NCI-H1436 treated with DMSO at 0.1 percent for 48 hours (cell line): Measurements from ENCODE around the gene S100A11.
"Not testable (repeated sequence)": the region's sequence is repeated elsewhere in the genome, so short reads cannot be mapped to it uniquely, and the experiment has no call there.

Experiments
- DNase-seq: peaks from one replicate; lab custom pipeline; 2025; lab: John Stamatoyannopoulos, UW

The S100A11 gene

DNA sequence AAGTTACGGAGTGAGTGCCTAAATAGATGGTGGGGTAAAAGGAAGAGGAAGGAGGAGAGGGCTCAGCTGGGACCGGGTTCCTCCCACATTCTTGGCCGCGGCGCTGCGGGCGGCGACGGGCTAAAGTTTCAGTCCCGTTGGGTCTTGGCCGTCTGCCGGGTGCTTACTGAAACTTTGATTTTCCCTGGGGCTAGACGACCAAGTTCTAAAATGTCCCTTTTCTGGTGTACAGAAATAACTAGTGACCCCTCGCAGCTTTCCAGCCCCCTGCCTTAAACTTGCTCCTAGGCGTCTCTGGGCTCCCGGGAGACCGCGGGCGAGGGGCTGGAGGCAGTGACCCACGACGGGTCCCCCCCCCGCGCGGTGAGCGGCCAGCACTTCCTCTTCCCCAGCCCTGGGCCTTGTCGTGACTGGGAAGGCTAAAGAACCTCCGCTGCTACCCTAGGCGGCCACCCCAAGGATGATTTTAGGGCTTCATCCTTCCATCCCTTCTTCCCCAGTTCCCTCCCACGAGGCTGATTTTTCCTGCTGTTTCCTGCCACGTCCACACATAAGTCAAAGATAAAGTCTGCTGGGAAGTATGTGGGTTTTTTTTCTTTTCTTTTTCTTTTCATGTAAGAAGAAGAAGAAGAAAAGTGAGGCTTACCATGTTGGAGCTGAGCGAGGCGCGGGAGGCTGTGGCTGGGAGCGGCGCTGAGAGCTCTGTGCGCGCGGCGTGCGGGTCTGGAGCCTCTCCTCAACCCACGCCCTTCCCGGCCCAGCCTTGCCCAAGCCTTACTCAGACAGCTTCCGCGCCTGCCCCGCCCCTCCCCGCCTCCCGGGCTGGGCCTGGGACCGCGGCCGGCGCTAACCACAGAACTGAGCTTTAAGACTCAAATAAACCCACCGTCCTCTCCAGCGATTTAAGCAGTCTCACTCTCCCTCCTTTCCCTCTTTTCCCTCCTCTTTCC, at the start of gene S100A11:
S100A11 (minus strand) TSS at position 738 of the 950 bp plus-strand sequence; CDS start at position 649, 89 bp downstream.
- DNase-seq, result no peak

DNA sequence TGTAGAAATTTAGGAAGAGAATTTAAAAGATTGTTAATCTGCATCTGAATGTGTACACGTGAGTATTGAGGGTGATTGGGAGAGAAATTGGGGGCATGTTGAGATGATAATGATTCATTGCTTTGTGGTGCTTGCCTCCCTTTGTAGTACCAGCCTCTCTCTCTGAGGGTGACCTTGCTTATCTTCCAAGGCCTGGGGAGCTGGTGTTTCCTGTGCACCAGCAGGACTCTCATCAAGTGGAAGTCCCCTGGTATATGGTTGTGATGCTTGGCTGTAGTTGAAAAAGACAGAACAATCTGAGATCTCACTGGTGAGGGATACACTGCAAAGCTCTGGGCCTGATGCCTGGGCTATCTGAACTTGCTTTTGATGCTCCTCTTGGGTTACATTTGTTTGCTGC, 48.0 kb upstream of the S100A11 start:
- no peak for DNase-seq

DNA sequence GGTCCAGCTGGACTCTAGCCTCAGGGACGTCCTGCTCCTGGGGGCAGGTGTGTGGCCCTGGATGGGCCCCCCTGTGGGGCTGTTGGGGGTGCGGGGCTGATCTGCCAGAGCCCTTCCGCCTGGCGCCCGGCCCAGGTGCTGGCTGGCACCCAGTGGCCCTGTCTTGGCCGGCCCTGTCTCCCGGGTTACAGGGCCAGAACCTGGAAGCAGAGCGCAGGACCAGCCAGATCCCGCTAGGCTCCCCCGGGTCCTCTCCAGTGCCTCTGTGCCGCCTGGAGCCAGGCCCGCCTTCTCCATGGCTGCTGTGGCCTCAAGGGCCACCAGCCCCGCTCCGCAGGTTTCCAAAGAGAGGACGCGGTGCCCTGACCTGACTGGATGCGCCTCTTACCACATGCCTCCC, 44.2 kb upstream of the S100A11 start:
- DNase-seq, result not testable (repeated sequence)

DNA sequence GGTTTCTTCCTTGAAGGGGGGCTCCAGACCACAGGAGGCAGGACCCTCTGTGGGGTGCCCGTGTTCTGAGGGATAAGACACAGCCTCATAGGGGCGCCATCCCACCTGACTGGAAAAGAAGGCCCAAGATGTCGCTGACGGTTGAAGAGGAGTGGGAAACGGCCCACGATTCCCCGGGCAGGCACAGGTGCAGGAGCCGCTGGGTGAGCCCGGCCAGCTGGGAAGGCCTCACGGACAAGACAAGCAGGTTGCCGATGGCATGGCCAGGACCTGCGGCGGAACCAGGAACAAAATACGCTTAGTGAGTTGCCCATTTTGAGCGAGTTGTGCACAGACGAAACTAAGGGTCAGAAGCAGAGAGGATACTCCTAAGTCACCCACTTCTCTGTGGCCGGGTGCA, 43.7 kb upstream of the S100A11 start:
- not testable (repeated sequence) for DNase-seq

DNA sequence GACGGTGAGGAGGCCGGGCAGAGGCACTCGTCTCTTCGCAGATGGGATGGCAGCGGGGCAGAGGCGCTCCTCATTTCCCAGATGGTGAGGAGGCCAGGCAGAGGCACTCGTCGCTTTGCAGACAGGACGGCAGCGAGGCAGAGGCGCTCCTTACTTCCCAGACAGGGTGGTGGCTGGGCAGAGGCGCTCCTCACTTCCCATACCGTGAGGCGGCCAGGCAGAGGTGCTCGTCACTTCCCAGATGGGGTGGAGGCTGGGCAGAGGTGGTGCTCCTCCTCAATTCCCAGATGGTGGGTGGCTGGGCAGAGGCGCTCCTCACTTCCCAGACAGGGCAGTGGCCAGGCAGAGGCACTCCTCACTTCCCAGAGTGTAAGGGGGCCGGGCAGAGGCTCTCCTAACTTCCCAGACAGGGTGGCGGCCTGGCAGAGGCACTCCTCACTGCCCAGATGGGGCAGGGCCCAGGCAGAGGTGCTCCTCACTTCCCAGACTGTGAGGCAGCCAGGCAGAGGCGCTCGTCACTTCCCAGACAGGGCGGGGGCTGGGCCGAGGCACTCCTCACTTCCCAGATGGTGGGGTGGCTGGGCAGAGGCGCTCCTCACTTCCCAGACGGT, 42.1 kb upstream of the S100A11 start:
- no peak for DNase-seq

DNA sequence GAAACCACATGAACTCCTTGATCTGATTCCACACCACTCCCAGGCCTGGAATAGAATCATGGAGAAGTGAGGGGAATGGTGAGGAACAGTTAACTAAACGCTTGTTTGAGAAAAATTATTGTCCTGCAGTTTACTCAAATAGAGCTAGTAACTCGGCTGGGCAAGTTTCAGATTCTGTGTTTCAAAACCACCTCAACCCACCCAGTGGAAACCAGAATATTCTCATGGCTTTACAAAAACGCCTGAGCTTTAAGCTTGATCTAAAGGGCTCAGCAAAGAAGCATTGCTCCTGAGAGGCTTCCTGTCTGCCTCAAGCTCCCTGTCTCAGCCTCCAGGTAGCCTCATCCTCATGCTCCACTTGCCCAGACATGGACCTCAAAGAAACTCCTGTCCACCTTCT, 35.5 kb upstream of the S100A11 start:
- DNase-seq, result no peak

DNA sequence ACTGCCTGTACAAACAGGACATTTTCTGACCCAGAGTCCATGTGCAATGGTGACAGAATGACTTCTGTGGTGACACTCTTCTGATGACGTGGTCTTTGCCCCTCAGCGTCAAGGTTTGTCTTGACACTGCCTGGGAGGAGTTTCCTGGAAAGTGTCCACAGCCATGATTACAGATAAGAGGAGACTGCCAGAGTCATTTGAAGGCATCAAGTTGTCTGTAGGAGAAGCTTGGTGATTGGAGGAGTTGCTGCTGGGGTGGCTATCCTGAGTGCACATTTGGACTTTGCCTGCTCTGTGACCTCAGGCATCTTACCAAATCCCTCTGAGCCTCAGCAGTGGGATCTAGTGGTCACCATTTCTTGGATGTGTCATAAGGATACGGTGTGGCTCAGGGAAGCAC, 34.3 kb upstream of the S100A11 start:
- no peak for DNase-seq

DNA sequence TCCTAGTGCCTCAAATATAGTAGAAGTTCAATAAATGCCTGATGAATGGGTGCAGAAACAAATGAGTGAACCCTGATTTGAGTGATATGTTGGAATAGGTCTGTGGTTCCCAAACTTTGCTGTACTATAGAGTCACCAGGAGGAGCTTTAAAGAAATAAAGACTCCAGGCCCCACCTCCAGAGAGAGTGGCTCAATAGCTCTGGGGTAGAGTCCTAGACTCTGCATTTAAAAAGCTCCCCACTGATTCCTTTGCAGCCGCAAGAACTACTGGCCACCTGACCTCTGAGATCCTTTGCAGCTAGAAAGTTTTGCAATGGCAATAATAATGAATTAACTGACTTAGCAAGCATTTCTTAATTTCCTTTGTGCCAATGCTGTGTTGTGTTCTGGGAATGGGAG, 31.1 kb upstream of the S100A11 start:
- DNase-seq, result no peak

DNA sequence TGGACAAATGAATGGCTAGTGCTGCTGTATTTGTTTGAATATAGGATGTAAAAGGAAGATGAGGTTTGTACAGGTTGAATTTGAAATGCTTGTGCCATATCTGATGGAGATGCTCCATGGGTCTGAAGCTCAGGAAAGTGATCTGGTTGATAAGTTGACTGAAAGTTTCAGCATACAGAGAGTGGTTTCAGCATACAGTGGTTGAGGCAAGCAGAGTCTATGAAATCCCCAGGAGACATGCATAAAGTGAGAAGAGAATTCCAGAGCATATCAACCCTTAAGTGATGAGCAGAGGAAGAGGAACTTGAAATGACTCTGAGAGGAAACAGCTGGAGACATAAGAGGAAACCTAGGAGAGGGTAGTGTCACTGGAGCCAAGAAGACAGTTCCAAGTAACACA, 30.3 kb upstream of the S100A11 start:
- no peak for DNase-seq

DNA sequence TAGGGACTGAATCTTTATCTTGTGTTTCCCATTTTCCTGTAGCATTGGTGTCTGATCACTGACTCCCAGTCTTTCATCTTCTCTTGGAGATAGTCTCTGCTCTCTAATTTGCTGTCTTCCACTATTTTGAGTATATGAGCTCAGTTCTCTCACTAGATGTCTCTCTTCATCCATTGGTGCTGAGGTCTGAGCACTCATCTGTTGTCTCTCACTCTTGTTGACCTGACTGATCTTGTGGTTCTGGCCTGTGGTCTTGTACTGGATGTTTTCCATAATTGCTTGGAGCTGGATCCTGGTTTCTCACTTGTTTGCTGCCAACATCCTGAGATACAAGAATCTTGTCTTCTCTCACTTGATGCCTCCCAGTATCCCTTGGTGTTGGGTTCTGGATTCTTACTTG, 25.1 kb upstream of the S100A11 start:
- no peak for DNase-seq

DNA sequence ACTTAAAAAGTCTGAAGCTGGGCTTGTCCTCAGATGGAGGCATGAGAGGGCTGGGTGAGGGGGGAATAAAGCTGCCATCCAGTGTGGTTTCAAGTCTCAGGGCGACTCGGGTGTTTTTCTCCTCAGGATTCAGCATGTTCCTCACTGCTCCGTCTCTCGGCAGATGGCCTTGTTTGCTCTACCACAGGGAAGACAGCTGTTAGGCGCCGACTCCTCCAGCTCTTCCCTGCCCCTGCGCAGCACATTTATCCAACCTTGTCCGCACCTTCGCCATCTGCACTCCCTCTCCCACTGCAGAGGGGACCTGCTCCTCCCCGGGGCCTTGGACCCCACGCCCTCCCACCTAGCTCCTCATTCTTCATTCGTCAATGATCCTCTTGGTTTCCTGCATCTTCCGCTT, 16.6 kb upstream of the S100A11 start:
- DNase-seq, result no peak

DNA sequence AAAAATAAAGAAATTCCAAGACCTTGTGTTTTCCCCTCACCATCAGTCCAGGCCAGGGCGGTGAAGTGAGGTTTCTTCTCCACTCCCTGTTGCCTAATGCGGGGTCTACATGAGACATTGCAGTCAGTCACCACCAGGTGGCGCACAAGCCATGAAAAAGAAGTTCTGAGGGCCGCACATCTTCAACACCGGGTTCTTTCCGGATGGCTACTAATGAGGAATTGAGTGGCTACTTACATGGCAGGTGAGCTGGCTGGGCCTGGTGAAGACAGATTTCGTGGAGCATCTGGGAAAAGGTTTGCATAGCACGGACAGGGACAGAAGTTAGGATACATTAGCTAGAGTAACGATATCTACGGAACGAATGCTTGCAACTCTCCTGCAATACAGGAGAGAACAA, 15.8 kb upstream of the S100A11 start:
- peak; percentile 64 for DNase-seq

DNA sequence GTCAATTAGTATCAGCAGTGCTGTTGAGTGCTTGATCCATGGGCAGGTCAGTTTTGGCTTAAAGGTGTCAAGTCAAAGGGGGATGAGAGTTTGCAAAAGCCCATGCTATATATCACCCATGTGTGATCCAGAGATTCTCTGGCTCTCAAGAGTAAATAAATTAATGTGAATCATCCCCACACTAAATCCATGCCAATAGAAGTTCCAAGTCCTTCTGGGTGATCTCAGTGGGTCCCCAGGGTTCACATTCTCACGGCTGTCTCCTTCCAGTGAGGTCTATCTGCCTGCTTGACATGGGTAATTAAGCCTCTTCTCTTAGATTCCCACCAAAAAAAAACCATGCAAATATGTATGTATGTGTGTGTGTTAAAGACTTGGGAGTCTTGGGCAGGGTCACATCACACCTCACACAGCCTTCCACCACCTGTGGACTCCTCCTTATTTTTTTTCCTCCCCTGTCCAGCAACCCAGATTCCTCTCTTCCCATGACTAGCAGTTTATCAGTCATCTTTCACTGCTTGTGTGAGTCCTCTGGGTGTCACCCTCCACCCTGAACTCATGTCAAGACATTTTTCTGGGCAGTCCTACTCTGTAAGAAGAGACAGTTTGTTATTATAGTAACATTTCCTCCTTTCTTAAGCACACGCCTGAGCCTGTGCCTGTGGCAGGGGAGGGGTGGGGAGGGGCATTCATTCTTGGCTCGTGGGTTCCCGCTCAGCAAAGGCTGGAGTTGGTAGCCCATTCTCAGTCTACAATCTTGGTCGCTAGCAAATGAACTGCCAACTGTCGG, 14.3 kb upstream of the S100A11 start:
- no peak for DNase-seq

DNA sequence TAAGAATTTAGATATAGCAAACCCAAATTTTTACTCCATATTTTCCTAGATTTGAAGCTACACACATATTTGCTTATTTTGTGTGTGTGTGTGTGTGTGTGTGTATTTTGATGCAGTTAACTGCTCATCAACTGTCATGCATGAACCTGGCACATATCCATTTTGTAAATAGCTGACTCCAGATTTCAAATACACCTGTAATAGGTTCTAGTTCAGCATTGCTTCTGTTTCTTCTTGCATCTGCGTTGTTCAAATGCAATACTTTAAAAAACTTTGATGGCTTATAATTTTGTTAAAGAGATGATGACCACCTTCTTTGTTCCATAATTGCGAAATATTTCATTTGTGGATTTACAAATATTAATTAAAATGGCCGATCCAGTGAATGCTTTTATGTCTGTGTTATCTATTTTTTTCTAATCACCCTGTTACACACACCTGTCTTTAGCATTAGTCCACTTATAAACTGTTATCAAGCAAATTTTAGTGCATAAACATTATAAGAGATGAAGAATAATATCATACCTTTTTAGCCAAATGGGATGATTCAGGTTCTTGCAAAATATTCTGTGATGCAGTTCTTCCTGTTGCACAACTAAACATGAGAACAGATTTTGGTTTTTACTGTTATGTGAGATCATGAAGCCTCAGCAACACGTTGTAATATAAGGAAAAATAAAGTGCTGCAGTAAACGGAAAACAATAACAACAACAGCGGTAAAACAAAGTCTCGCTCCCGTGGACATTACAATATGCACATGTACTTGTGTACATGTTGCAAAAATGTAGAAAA, 12.7 kb upstream of the S100A11 start:
- peak; percentile 30 for DNase-seq

DNA sequence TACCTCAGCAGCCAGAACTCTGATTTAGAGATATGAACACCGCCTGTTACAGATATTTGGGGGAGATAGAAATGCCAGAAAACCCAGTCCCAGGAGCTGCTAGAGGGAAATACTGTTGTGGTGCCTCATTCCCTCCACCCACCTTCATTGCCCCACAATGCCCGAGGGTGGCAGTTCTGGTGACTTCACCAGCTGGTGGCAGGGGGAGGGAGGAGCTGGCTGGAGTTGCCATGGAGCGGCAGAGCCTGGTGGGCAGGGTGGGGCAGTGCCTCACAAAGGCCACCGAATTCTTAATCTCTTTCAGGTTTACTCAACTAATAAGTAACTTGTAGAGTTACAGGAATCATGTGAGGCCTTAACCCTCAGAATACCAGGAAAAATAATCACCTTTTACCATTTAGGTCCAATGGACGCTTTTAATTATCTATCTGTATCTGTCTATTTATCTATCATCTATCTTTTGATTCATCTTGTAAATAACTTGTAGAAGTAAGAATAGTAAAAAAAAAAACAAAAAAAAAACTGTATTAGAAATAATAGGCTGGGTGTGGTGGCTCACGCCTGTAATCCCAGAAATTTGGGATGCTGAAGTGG, 11.7 kb upstream of the S100A11 start:
- peak; percentile 76 for DNase-seq

DNA sequence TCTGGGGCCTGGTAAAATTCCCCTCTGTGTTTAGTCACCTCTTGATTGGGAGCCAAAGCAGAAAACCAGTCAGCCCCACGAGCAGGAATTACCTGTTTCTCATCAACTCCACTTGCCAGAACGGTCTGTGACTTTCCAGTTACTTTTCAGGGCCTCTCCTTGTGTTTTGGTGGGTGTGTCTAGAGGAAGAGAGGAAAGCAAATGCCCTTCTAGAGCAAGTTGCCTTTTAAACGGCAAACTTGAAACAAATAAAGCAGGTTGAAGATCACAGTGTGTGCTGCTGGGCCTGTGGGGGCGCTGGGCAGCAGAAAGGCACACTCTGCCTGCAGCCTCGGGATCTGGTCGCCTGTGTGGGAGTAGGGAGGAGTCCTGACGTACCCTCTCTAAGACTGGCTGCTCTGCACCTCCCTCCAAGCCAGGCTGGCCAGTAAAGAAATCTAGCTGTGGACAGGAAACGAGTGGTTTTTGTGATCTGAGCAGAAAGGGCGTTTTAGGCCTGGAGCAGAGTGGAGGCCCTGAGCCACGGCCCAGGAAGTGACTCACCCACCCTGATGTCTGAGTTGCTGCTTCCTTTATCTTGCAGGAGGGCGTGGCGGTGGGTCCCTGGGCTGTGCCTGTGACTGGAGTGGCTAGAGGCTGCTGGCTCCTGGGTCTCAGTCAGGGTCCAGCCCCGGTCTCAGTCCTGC, 11.1 kb upstream of the S100A11 start:
- DNase-seq, result peak; percentile 70

DNA sequence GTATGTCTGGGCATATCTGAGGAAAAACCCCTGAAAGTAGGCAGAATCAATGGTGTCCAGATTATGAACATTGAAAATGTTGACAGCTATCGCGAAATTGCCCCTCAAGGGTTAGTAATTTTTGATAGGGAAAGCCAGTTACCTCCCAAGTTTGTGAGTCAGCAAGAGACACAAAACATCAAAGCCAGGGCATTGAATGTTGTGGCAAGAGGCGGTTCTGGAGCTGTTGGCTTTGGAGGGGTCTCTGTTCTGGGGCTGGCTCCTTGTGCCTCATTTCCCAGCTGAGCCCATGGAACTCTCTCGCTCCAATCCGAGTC, 10.6 kb upstream of the S100A11 start:
- no peak for DNase-seq

DNA sequence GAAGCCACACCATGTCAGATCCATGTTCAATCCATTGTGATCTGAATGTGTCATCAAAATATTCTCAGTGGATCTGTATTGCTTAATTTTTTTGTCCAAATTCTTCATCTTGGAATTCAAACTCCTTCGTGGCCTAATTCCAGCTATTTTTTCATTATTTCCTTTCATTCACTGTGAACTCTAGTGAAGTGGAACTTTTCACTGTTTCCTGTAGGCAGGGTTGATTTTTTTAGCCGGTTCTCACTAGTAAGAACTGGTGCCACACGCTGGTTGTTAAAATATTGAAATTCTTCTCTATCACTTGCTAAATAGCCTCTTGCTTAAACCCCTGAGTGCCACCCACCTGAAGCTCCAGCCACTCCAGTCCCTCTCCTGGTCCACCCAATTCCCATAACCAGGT, 7.6 kb upstream of the S100A11 start:
- no peak for DNase-seq

DNA sequence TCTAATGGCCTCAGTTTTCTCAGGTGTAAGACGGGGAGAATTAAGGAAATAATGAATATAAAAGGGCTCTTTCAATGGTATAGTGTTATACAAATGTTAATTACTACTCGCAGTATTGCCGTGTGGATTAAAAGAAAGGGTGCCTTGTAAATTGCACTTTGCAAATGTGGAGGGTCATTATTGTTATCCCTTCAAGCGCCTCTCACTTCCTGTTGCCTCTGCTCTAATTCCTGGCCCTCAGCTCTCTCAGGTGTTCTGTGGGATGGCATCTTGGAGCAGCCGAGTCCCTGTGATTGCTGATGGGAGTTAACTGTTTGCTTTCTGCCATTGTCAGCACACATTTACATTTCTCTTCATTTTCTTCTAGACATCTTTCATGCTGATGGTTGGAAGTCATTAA, 7.1 kb upstream of the S100A11 start:
- peak; percentile 87 for DNase-seq

DNA sequence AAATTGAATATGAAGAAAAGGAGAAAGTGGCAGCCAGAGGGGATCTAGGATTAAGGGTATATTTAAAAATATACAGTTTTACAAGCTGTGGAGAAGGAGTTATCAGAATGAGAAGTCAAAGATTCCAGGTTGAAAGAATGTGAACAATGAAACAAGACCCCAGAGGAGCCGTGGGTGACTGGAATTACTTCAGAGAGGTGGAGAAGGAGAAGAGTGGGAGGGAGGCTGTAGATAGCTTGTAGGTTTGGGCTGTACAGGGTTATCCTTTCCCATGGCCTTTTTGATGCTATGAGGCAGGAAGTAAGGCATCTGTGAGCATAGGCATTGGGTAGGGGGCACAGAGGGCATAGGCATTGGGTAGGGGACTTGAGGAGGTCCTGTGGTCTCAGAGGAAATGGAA, 5.2 kb upstream of the S100A11 start:
- no peak for DNase-seq

DNA sequence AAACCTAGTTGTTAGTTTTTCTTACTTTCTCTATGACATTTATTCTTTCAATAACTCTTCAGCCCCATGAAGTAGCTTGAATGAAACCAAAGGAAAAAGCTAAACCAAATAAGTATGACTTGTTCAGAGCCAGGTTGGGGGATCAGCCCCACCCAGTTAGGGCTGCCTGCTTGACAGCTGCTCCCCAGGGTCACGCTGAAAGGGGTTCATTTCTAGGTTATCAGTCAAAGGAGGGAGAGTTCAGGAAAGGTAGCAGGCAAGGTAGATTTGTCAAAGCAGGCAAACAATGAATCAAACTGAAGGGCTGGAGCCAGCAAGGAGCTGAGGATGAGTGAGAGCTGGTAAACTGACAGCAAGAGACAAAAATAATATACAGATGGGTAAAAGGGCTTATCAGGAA, 3.1 kb upstream of the S100A11 start:
- no peak for DNase-seq
